T-helper 1 cell (primary cell): ENCODE data around the gene TNFAIP2.

Source experiments
- DNase-seq, 5 donors: peaks; one replicate each; pipeline ENCODE4 v3.0.0-alpha.2; 2012 to 2020
- total RNA-seq, 4 donors: gene quantifications; one replicate each; lab custom pipeline; 2026; lab: John Stamatoyannopoulos, UW

TNFAIP2 gene, protein sequence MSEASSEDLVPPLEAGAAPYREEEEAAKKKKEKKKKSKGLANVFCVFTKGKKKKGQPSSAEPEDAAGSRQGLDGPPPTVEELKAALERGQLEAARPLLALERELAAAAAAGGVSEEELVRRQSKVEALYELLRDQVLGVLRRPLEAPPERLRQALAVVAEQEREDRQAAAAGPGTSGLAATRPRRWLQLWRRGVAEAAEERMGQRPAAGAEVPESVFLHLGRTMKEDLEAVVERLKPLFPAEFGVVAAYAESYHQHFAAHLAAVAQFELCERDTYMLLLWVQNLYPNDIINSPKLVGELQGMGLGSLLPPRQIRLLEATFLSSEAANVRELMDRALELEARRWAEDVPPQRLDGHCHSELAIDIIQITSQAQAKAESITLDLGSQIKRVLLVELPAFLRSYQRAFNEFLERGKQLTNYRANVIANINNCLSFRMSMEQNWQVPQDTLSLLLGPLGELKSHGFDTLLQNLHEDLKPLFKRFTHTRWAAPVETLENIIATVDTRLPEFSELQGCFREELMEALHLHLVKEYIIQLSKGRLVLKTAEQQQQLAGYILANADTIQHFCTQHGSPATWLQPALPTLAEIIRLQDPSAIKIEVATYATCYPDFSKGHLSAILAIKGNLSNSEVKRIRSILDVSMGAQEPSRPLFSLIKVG
- 0.15 to 1.9 (median 0.85) reads per million in 4 donors for total RNA-seq

- no peak for DNase-seq
Observed at GRCh38 chr14:103122947-103123633, at the start of gene TNFAIP2. TSS of gene TNFAIP2 (plus strand) at chr14:103123461. CDS start at chr14:103126458, 2,997 bp downstream.

DNA sequence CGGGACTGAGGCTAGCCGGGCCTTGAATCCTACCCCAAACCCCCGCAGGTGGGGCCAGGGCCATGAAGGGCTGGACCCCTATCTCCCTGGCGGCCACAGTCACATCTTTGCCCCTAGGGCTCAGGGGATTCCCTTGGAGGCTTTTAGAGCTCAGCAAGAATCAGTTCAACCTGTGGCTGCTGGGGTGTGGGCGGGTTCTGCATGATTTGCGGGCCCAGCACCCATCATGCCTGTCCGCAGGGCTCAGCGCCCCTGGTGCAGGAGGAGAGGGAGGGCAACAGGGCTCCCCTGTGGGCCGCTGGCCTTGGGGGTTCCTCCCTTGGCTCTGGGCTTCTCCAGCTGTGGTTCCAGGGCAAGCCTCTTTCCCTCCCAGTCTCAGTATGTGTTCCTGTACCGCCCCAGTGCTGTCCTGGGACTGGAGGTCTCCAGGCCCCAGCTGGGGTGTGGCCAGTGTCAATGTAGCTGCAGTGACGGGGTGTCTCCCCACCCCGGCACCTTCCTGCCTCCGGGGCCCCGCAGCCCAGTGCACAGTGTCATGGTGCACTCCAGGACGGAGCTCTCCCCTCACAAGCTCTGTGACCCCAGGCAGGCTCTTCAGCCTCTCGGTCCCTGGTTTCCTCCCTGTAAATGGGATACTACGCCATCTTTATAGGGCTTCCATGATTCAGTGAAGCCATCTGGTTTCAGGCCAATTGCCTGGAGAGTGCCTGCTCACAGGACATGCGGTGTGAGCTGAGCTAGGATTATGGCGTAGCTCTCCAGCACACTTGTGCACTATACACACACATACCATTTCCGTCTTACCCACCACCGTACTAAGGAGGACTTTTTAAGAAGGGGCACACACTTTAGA lies 49.2 kb upstream of the TNFAIP2 start:
- no peak for DNase-seq

GRCh38 chr14:103074729-103075367 lies 48.4 kb upstream of the TNFAIP2 start:
- DNase-seq: no peak

DNA sequence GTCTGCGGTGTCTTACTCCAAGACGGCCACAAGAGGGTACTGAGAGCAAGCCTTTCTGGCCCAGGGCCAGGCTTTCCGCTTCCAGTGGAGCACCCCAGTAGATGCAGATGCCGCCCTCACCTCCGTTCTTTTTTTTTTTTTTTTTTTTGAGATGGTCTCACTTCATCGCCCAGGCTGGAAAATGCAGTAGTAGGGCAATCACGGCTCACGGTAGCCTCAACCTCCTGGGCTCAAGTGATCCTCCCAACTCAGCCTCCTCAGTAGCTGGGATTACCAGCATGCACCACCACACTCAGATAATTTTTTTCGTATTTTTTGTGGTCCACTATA lies 44.9 kb upstream of the TNFAIP2 start:
- DNase-seq: peak; percentile 54 to 76 (median 74)

- DNase-seq: no peak
Observed at GRCh38 chr14:103078860-103079587, 44.2 kb upstream of the TNFAIP2 start.

DNA sequence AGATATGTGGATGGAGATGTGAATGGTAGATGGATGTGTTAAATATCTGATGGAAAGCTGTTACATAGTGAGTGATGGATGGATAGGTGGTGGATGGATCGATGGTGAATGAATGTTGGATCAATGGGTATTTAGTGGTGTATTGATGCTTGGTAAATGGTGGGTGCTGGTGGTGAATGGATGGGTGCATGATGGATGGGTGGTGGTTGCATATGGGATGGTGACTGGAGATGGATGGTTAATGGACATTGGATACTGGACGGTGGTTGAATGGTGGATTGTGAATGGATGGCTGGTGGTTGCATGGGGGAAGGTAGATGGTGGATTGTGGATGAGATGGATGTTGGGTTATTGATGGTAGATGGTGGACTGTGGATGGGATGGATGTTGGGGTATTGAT lies 41.3 kb upstream of the TNFAIP2 start:
- no peak for DNase-seq

DNA sequence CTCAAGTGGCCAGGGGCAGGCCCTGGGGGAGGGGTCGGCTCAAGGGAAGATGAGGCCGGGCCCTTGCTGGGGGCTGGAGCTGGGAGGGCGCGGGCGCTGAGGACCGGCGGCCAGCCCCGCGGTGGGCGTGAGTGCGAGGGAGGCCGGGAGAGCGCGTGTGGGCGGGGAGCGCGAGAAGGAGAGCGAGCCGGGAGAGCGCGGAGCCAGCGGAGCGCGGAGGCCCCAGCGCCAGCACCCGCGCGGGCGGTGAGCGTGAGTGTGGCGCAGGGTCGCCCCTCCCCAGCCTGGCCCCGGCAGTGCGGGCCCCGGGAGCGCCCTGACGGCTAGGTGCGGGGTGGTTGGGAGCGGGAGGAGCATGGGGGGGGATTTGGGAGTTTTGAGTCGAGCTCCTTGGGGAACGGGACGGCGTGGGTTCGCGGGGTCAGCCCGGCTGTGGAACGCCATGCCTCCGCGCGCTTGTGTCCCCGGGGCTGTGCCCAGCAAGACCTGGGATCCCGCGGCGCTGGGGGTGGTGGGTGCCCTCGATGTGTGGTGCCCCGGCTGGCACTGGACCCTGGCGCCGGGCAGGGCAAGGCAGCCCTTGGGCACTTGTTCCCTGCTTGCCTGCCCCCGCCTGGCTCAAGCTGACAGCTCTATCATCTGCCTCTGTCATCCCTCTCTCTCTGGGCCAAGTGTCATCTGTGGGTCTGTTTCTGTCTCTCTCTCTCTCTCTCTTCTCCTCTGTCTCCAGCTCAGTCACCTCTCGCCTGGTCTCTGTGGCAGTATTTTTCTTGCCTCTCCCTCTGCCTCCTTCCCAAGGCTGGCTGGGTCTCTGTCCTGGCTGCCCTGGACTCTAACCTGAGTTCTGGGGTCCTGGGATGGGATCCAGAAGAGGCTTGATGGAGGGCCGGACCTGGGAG lies 39.0 kb upstream of the TNFAIP2 start, which contains the start of gene LBHD2:
LBHD2 (plus strand) TSS at position 190 of the 899 bp plus-strand sequence. CDS start 1,803 bp downstream, outside the sequence.
- DNase-seq: no peak

DNA sequence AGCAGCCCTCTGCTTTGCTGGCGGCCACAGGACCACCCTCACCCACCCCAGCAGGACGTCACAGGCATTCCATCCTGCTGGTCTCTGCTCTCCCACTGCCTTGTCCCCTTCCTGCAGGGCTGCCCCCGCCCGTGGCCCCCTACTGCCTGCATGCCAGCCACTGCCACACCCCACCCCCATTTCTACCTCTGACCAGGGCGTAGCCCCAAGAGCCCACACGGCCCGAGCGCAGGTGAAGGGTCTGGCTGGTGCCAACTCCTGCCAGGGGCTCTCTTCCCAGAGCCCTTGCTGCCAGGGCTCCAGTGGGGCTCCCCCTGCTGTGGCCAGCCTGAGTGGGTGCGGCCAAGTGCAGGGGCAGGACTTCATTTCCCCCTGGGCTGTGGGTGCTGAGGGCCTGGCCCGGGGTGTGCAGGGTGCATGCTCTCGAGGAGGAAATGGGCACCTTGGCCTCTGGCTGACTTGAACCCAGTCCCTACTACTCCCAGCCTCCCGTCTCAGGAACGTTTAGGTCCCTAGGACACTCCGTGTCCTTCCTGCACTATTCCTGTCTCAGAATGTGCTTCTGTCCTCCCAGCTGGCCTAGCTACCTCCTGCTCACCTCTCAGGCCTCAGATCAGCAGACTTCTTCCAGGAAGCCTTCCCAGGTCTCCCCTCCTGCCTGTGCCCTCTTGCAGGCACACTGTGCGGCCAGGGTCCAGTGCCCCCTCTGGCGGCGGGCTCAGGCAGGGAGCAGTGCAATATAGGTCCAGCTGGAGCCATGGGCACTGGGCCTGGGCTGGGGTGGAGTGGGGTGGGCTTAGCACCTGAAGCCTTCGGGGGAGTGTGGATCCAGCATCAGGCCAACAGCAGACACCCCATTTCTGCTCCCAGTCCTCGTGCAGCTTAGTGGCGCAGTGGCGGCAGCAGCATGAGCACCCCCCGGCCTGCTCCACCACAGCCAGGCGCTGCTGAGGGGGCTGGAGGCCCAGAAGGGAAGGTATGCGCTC lies 37.9 kb upstream of the TNFAIP2 start:
- DNase-seq: no peak

DNA sequence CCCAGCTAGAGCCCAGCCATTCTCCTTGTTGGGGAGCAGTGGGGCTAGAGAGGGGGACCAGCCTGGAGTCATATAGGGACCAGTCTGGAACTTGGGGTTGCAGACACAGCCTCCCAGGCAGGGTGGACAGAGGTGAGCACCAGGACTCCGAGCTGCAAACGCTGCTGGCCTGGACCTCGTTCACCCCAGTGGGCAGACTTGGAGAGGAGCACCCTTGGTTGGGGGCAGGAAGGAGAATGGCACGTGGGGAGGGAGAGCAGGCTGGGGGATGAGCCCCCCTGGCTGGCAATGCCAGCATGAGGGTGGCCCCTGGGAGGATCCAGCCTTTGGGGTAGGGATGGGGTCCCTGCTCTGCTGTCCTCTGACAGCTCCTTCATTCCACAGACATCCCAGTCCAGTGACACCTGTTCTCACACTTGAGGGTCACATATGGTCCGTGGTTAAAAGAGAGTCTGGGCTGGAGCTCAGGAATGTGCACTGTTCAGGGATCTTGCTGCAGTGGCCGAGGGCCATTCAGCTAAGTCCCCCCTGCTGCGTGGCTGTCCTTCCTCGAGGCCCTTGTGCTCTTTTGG lies 36.4 kb upstream of the TNFAIP2 start:
- DNase-seq: no peak

GRCh38 chr14:103087343-103087835 lies 35.9 kb upstream of the TNFAIP2 start:
- DNase-seq: peak in 1 of 5 donors; percentile 4

GRCh38 chr14:103088921-103089320 lies 34.3 kb upstream of the TNFAIP2 start:
- no peak for DNase-seq

GRCh38 chr14:103089386-103090335 lies 33.6 kb upstream of the TNFAIP2 start:
- no peak for DNase-seq

DNA sequence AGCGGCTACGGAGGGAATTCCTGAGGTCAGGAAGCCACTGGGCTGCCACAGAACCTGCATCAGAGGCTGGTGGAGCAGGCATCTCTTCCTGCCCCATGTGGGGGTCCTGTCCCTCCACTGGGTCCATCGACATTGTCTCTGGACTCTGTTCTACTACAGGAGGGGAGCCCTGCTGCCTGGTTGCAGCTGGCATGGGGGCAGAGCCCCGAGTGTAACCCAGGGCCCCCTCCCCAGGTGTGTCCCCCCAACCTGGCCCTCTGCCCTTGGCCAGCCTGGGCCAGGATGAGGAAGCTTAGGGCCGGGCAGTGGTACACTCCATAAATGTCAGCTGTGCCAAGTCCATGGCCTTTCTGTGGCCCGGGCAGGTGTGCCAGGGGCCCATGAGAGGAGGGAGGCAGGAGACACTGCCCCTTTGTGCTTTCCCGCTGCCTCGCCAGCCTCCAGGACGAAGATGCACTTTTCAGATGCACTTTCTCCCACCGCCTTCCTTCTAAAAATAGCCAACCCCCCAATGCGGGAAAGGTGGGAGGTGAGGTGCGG lies 32.7 kb upstream of the TNFAIP2 start:
- no peak for DNase-seq

- DNase-seq: peak; percentile 64 to 76 (median 68)
Observed at GRCh38 chr14:103091041-103091882, 32.0 kb upstream of the TNFAIP2 start.

GRCh38 chr14:103091883-103092222 lies 31.4 kb upstream of the TNFAIP2 start:
- DNase-seq: no peak

- no peak for DNase-seq
Observed at GRCh38 chr14:103093856-103094405, 29.3 kb upstream of the TNFAIP2 start.
